Heart right ventricle (tissue), 16 donors: ENCODE results near the gene PSMD13. TPM values are rescaled to one million over a fixed set of nuclear protein-coding genes. Genes with fewer than 3 reads are reported as not detected.

Source experiments
- ATAC-seq, 8 donors: fragments of 200-7000 bp; cut with Tn5 transposase; one replicate each; pipeline ENCODE4 v1.9.1; 2020; ENCODE audit warnings: mild to moderate bottlenecking in 8 of 8, moderate library complexity in 8 of 8, moderate number of reproducible peaks in 1 of 8
- DNase-seq, 2 donors: peaks; one replicate each; pipeline ENCODE4 v3.0.0-alpha.2; 2020
- H3K27ac ChIP-seq, 10 donors: fragments of 200-600 bp; sonication (generic) in 2 of 10; one replicate each; pipeline versions ENCODE4 v1.5.0 to v1.8.0; 2020 to 2022; ENCODE audit warnings: mild to moderate bottlenecking in 3 of 10
- H3K27me3 ChIP-seq, 7 donors: fragments of 200-600 bp; one replicate each; pipeline ENCODE4 v1.8.0; 2021 to 2022; ENCODE audit warnings: mild to moderate bottlenecking in 2 of 7
- H3K36me3 ChIP-seq, 9 donors: fragments of 200-600 bp; sonication (generic) in 1 of 9; one replicate each; pipeline versions ENCODE4 v1.5.0 to v1.8.0; 2020 to 2022; ENCODE audit warnings: mild to moderate bottlenecking in 2 of 9
- H3K4me1 ChIP-seq, 9 donors: fragments of 200-600 bp; sonication (generic) in 1 of 9; one replicate each; pipeline versions ENCODE4 v1.5.0 to v1.8.0; 2020 to 2022; ENCODE audit warnings: mild to moderate bottlenecking in 4 of 9
- H3K4me3 ChIP-seq, 10 donors: fragments of 200-600 bp; sonication (generic) in 2 of 10; one replicate each; pipeline versions ENCODE4 v1.5.0 to v1.8.0; 2020 to 2022; ENCODE audit warnings: mild to moderate bottlenecking in 7 of 10, moderate library complexity in 2 of 10
- H3K9me3 ChIP-seq, 11 donors: fragments of 200-600 bp in 10 of 11; sonication (generic) in 2 of 11; one replicate each; pipeline versions ENCODE4 v1.5.0 to v1.8.0; 2013 to 2022; ENCODE audit warnings: mild to moderate bottlenecking in 2 of 11, control low read depth in 1 of 11, moderate library complexity in 1 of 11
- CTCF ChIP-seq, 9 donors: fragments of 200-600 bp; sonication (generic) in 2 of 9; IDR thresholded peaks; one replicate each; pipeline versions ENCODE4 v1.5.0 to v1.8.0; 2021 to 2022; ENCODE audit warnings: antibody characterized with exemption in 9 of 9, mild to moderate bottlenecking in 5 of 9, moderate library complexity in 1 of 9
- WGBS, 2 donors: extraction: QIAGEN DNeasy Blood & Tissue Kit; methylation state at CpG; one replicate each; pipeline ENCODE4 v1.1.7; 2013; ENCODE audit warnings: inconsistent platforms in 1 of 2; 5-methylcytosine and 5-hydroxymethylcytosine counted together
- intact Hi-C, 10 donors: fragments of 100-400 bp; cut with DNase I; formaldehyde crosslinking; loops; one replicate each; pipeline versions ENCODE4 v1.11.1 to v1.14.2; 2022
- polyA plus RNA-seq, 2 donors: library from polyadenylated mRNA; stranded (reverse); fragments of 200-250 nt; gene quantifications; one replicate each; pipeline ENCODE4 v1.2.3, GENCODE V29; 2013
- total RNA-seq, 10 donors: library from RNA; stranded (reverse); fragmentation: NEBNext Ultra II Directional in 3 of 10; extraction: Animal tissue kit (Norgen Biotek cat#: 25700) in 3 of 10; gene quantifications; one replicate each; pipeline versions ENCODE4 v1.2.1 to v1.2.4, GENCODE V29; 2021 to 2023
- donor health status: Arrhythmogenic right ventricular cardiomyopathy.
- donor health status: ischemic (EF 13 %, LVEDD 7.1; RV severe dilation, severe dysfunction).
- donor health status: healthy with polysubstance abuse.
- donor health status: DM: no; HTN: yes; CAD: no.
- donor health status: DM: no; HTN: no; CAD: no.
- donor health status: ischemic (EF 25% LVEDD 6.9; RV normal size, moderate dysfunction).
- donor health status: ischemic (EF 25% LVEDD 5.7; RV mildly dilated, moderate dysfunction).
- donor health status: healthy.
- donor health status: DM: yes; HTN: yes; CAD: no.
- donor health status: Ischemic cardiomyopathy.
- donor health status: ischemic (EF 35%, LVEDD 5.7; RV mildly dilated, moderate dysfunction).
- donor health status: nonischemic (EF 11% LVEDD 7.7; RV severe dilation, severe dysfunction).
- donor health status: DM: yes; HTN: yes; CAD: no.
- donor health status: PGD.
- donor health status: ischemic (EF 29% LVEDD 5.4; RV normal size, mild dysfunction).
- donor health status: nonischemic (EF 23%, LVEDD 6.1; RV moderate dilation, normal function).

Gene PSMD13
- total and polyA plus RNA-seq, 12 donors, result 78.7 to 163 (median 94.4) TPM

GRCh38 chr11:200224-201003 is 36.4 kb upstream of the PSMD13 start:
- Histone ChIP-seq H3K9me3 (no peaks in the 10 kb centered on the region), H3K27ac (no peak overlapping the region), H3K27me3 (no peaks in the 10 kb centered on the region), H3K4me1 (peaks cover 0 to 38% (median 9%) of the 10 kb centered on the region in 9 donors), H3K36me3 (peaks cover 0 to 57% (median 6%) of the 10 kb centered on the region in 9 donors), H3K4me3 (no peak overlapping the region)
- WGBS, 2 donors, result 92 to 93% methylated on average over 13 of the region's 13 CpGs
- no peak for TF ChIP-seq CTCF (IDR thresholded peaks at IDR 0.05)
- no peak for ATAC-seq
- intact Hi-C loops, result loop anchor here in 3 of 10 donors (5.0 to 10.0 kb wide), 3 partner anchors 154 to 304 kb away; partner anchors contain the start of gene RNH1 (in 1 of the 3)
- DNase-seq, result no peak

- Histone ChIP-seq H3K4me1 (peaks cover 11 to 50% (median 21%) of the 10 kb centered on the region in 9 donors), H3K4me3 (no peak overlapping the region), H3K27ac (peak overlapping the region in 1 of 10 donors; percentile 5), H3K36me3 (peaks cover 0 to 62% (median 8%) of the 10 kb centered on the region in 9 donors), H3K9me3 (no peaks in the 10 kb centered on the region), H3K27me3 (no peaks in the 10 kb centered on the region)
- intact Hi-C loops, result loop anchor here in 3 of 10 donors (5.0 to 10.0 kb wide), 3 partner anchors 153 to 303 kb away; partner anchors contain the start of gene RNH1 (in 1 of the 3)
- ATAC-seq (no peak), DNase-seq (no peak)
- TF ChIP-seq CTCF (IDR thresholded peaks at IDR 0.05), result no peak
- WGBS, 2 donors, result 60 to 70% methylated on average over 15 of the region's 15 CpGs
These were observed 34.8 kb upstream of the PSMD13 start for GRCh38 chr11:201966-202365.

DNA sequence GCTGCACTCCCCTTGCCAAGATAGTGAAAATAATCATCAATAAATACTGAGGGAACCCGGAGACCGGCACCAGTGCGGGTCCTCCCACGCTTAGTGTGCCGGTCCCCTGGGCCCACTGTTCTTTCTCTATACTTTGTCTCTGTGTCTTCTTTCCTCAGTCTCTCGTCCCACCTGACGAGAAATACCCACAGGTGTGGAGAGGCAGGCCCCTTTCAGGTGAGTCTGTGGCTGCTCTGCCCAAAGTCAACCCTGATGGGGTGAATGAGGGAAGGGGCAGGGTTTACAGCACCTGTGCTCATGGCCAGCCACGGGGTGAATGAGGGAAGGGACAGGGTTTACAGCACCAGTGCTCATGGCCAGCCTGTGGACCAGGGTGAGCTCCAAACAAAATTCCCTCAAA is 34.3 kb upstream of the PSMD13 start:
- H3K4me1 ChIP-seq, result peaks cover 11 to 50% (median 21%) of the 10 kb centered on the region in 9 donors
- no peaks in the 10 kb centered on the region for H3K27me3 ChIP-seq
- no peak for ATAC-seq
- peaks cover 0 to 62% (median 8%) of the 10 kb centered on the region in 9 donors for H3K36me3 ChIP-seq
- no peak for TF ChIP-seq CTCF (IDR thresholded peaks at IDR 0.05)
- no peaks in the 10 kb centered on the region for H3K9me3 ChIP-seq
- H3K27ac ChIP-seq, result peak overlapping the region in 1 of 10 donors; percentile 34
- intact Hi-C loops, result loop anchor here in 3 of 10 donors (5.0 to 10.0 kb wide), 3 partner anchors 152 to 302 kb away; partner anchors contain the start of gene RNH1 (in 1 of the 3)
- H3K4me3 ChIP-seq, result no peak overlapping the region
- no peak for DNase-seq
- WGBS, 2 donors, result 72 to 80% methylated on average over 8 of the region's 8 CpGs

DNA sequence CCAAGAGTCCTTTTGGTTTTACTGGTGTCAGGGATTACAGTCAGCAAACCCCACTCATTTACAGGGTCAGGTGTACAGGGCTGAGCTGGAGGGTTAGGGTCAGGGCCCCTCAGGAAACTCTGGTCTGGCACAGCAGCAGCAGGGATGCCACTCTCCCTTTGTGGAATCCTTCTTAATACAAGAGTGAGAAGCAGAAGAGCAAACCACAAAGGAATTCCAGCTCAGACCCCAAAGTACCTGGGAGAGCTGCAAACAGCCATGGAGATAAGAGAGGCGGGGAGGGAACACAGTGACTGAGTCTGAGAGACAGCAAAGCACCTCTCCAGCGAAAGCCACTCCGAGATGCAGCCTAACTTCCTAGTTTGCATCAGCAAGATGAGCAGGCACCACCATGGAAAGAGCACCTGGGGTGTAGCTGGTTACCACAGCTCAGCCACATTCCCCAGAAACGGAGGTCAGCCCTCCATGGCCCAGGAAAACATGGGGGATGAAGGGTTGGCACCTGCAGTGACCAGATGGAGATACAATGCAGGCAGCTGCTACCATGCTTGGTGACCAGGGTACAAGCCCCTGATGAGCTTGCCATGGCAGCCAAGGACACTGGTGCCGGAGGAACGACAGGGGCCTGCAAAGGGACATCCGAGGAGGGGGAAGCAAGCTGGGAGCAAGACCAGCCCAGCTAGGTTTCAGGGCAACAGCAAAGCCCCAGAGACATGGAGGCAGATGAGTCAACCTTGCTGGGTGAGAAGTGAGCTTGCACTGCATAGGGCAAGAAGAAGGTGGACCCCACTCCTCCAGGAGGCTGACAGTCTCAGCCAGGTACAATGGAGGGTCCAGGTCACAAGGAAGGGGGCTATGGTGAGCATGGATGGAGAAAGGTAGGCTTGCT is 33.5 kb upstream of the PSMD13 start:
- intact Hi-C loops, result loop anchor here in 3 of 10 donors (5.0 to 10.0 kb wide), 3 partner anchors 152 to 302 kb away; partner anchors contain the start of gene RNH1 (in 1 of the 3)
- Histone ChIP-seq H3K9me3 (no peaks in the 10 kb centered on the region), H3K27me3 (no peaks in the 10 kb centered on the region), H3K36me3 (peaks cover 0 to 62% (median 8%) of the 10 kb centered on the region in 9 donors), H3K4me3 (no peak overlapping the region), H3K27ac (no peak overlapping the region), H3K4me1 (peaks cover 12 to 50% (median 21%) of the 10 kb centered on the region in 9 donors)
- TF ChIP-seq CTCF (IDR thresholded peaks at IDR 0.05), result no peak
- ATAC-seq (no peak), DNase-seq (no peak)
- WGBS, 2 donors, result 86 to 88% methylated on average over 7 of the region's 7 CpGs
